Nephron (organoid): ENCODE data around the gene TUBB2B.

Source experiments
- H3K27ac Mint-ChIP-seq, 3 experiments: 2 replicates each; pipeline ENCODE4 v1.8.0; 2020; ENCODE audit warnings: mixed read lengths in 3 of 3, mild to moderate bottlenecking in 2 of 3, moderate library complexity in 1 of 3
- H3K27me3 Mint-ChIP-seq: 2 replicates; pipeline ENCODE4 v1.8.0; 2021; ENCODE audit warnings: low read depth, mild to moderate bottlenecking, moderate library complexity, mixed read lengths
- H3K36me3 Mint-ChIP-seq: 2 replicates; pipeline ENCODE4 v1.8.0; 2020; ENCODE audit warnings: low read depth, mixed read lengths
- H3K4me1 Mint-ChIP-seq: 2 replicates; pipeline ENCODE4 v1.8.0; 2020; ENCODE audit warnings: mixed read lengths
- H3K4me3 Mint-ChIP-seq, 3 experiments: 2 replicates each; pipeline ENCODE4 v1.8.0; 2020; ENCODE audit warnings: mild to moderate bottlenecking in 3 of 3, mixed read lengths in 3 of 3, moderate library complexity in 2 of 3
- H3K9me3 Mint-ChIP-seq: 2 replicates; pipeline ENCODE4 v1.8.0; 2020; ENCODE audit warnings: mixed read lengths
- TF ChIP-seq, protein P1 (sequence below), 3 experiments: fragments of 200-600 bp; sonication (generic); IDR thresholded peaks; one replicate each; pipeline ENCODE4 v1.5.0; 2021; ENCODE audit warnings: antibody characterized with exemption in 3 of 3; ENCODE audit not compliant: unreplicated experiment in 3 of 3

TUBB2B gene

GRCh38 chr6:3260296-3260695 lies 32.8 kb upstream of the TUBB2B start:
- peak overlapping the region; percentile 92 to 97 (median 93) for H3K4me3 Mint-ChIP-seq
- peaks cover 4% of the 10 kb centered on the region for H3K27me3 Mint-ChIP-seq
- H3K27ac Mint-ChIP-seq: no peak overlapping the region
- no peaks in the 10 kb centered on the region for H3K36me3 Mint-ChIP-seq
- H3K4me1 Mint-ChIP-seq: peaks cover 39% of the 10 kb centered on the region
- TF ChIP-seq, protein P1, sequence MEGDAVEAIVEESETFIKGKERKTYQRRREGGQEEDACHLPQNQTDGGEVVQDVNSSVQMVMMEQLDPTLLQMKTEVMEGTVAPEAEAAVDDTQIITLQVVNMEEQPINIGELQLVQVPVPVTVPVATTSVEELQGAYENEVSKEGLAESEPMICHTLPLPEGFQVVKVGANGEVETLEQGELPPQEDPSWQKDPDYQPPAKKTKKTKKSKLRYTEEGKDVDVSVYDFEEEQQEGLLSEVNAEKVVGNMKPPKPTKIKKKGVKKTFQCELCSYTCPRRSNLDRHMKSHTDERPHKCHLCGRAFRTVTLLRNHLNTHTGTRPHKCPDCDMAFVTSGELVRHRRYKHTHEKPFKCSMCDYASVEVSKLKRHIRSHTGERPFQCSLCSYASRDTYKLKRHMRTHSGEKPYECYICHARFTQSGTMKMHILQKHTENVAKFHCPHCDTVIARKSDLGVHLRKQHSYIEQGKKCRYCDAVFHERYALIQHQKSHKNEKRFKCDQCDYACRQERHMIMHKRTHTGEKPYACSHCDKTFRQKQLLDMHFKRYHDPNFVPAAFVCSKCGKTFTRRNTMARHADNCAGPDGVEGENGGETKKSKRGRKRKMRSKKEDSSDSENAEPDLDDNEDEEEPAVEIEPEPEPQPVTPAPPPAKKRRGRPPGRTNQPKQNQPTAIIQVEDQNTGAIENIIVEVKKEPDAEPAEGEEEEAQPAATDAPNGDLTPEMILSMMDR (IDR thresholded peaks at IDR 0.05; ENCODE audit: unreplicated experiment in 3 of 3): no peak
- no peaks in the 10 kb centered on the region for H3K9me3 Mint-ChIP-seq

- H3K4me3 Mint-ChIP-seq: peak overlapping the region; percentile 92 to 97 (median 93)
- H3K9me3 Mint-ChIP-seq: no peaks in the 10 kb centered on the region
- TF ChIP-seq, protein P1 (IDR thresholded peaks at IDR 0.05; ENCODE audit: unreplicated experiment in 3 of 3): no peak
- H3K27me3 Mint-ChIP-seq: peaks cover 4% of the 10 kb centered on the region
- peak overlapping the region; percentile 61 to 97 (median 88) for H3K27ac Mint-ChIP-seq
- H3K36me3 Mint-ChIP-seq: no peaks in the 10 kb centered on the region
- H3K4me1 Mint-ChIP-seq: peaks cover 32% of the 10 kb centered on the region
Measured at GRCh38 chr6:3259491-3259958, 32.1 kb upstream of the TUBB2B start.

DNA sequence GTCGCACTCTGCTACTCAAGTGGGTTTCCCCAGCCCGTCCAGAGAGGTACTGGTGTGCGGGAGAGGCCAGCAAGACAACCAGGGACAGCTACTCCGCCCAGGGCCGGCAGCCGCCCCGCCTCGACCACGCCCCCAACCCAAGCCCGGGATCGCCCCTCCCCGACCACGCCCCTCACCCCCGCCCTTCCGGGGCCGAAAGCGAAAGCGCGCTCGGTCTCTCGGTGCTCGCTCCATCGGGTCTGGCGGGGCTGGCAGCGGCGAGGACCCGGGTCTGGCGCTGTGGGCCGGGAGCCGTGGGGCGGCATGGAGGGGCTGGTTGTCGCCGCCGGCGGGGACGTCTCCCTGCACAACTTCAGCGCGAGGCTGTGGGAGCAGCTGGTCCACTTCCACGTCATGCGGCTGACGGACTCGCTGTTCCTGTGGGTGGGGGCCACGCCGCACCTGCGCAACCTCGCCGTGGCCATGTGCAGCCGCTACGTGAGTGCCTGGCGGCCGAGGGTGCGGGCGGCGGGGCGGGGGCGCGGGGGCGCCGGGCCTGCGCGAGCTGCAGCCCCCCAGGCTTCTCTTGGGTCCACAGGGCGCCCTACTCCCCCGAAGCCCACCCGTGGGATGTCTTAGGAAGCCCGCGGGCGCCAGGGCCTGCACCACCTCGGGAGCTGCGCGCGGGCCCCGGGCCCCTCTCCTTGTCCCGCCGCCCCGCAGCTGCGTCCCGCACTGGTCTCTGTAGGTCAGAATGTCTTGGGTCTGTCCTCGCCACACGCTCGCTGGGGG lies 31.5 kb upstream of the TUBB2B start, which contains the start of gene PSMG4:
Gene PSMG4 (plus strand): TSS at position 228 of the 771 bp plus-strand sequence. CDS start 76 bp downstream, at position 304.
- Mint-ChIP-seq H3K4me3 (peak within 1 kb of the TSS; percentile 92 to 97 (median 93)), H3K36me3 (no peaks in the 10 kb centered on the region), H3K9me3 (no peaks in the 10 kb centered on the region), H3K27ac (peak within 1 kb of the TSS; percentile 61 to 97 (median 88)), H3K4me1 (peaks cover 31% of the 10 kb centered on the region), H3K27me3 (peaks cover 4% of the 10 kb centered on the region)
- TF ChIP-seq, protein P1 (IDR thresholded peaks at IDR 0.05; ENCODE audit: unreplicated experiment in 3 of 3): no peak

GRCh38 chr6:3258201-3258600 lies 30.7 kb upstream of the TUBB2B start:
- peaks cover 26% of the 10 kb centered on the region for H3K4me1 Mint-ChIP-seq
- TF ChIP-seq, protein P1 (IDR thresholded peaks at IDR 0.05; ENCODE audit: unreplicated experiment in 3 of 3): no peak
- no peak overlapping the region for H3K27ac Mint-ChIP-seq
- no peaks in the 10 kb centered on the region for H3K36me3 Mint-ChIP-seq
- no peaks in the 10 kb centered on the region for H3K9me3 Mint-ChIP-seq
- H3K4me3 Mint-ChIP-seq: peak overlapping the region; percentile 76 to 83 (median 82)
- peaks cover 4% of the 10 kb centered on the region for H3K27me3 Mint-ChIP-seq

GRCh38 chr6:3253597-3253961 lies 26.1 kb upstream of the TUBB2B start:
- Mint-ChIP-seq H3K36me3 (no peaks in the 10 kb centered on the region), H3K27me3 (peaks cover 16% of the 10 kb centered on the region), H3K9me3 (no peaks in the 10 kb centered on the region), H3K4me3 (no peak overlapping the region), H3K4me1 (peaks cover 24% of the 10 kb centered on the region), H3K27ac (no peak overlapping the region)
- TF ChIP-seq, protein P1 (IDR thresholded peaks at IDR 0.05; ENCODE audit: unreplicated experiment in 3 of 3): no peak
